Skeletal muscle tissue (tissue), 4 donors: Measurements from ENCODE around the gene BCL2L15. TPM values are rescaled to one million over a fixed set of nuclear protein-coding genes. Genes with fewer than 3 reads are reported as not detected.

Experiments
- H3K27ac ChIP-seq: one replicate; pipeline ENCODE4 v1.7.0; 2013; ENCODE audit warnings: mild to moderate bottlenecking, low read depth, low read length, inconsistent platforms
- H3K27me3 ChIP-seq, 3 donors: one replicate each; pipeline ENCODE4 v1.7.0; 2013; ENCODE audit warnings: low read length in 3 of 3; ENCODE audit not compliant: control insufficient read depth in 3 of 3, insufficient read depth in 3 of 3
- H3K36me3 ChIP-seq, 3 donors: one replicate each; pipeline ENCODE4 v1.7.0; 2013; ENCODE audit warnings: low read length in 3 of 3; ENCODE audit not compliant: control insufficient read depth in 3 of 3, insufficient read depth in 3 of 3
- H3K4me1 ChIP-seq, 3 donors: one replicate each; pipeline ENCODE4 v1.7.0; 2013; ENCODE audit warnings: low read length in 3 of 3, mild to moderate bottlenecking in 3 of 3; ENCODE audit not compliant: control insufficient read depth in 3 of 3, insufficient read depth in 3 of 3
- H3K4me3 ChIP-seq, 3 donors: one replicate each; pipeline ENCODE4 v1.7.0; 2013; ENCODE audit warnings: low read length in 3 of 3
- H3K9ac ChIP-seq, 3 donors: one replicate each; pipeline ENCODE4 v1.7.0; 2013; ENCODE audit warnings: low read length in 3 of 3, mild to moderate bottlenecking in 3 of 3, moderate library complexity in 2 of 3, low read depth in 1 of 3
- H3K9me3 ChIP-seq, 3 donors: one replicate each; pipeline ENCODE4 v1.7.0; 2013; ENCODE audit warnings: low read length in 3 of 3; ENCODE audit not compliant: control insufficient read depth in 3 of 3
- total RNA-seq: library from RNA; depleted of rRNA; stranded (reverse); fragments of >200 nt; gene quantifications from one replicate; pipeline ENCODE4 v1.2.3, GENCODE V29; 2014
- donor health status: Osteomylitis.

The BCL2L15 gene
- total RNA-seq, 1 donor from 2014 or later, result under 0.01 TPM

DNA sequence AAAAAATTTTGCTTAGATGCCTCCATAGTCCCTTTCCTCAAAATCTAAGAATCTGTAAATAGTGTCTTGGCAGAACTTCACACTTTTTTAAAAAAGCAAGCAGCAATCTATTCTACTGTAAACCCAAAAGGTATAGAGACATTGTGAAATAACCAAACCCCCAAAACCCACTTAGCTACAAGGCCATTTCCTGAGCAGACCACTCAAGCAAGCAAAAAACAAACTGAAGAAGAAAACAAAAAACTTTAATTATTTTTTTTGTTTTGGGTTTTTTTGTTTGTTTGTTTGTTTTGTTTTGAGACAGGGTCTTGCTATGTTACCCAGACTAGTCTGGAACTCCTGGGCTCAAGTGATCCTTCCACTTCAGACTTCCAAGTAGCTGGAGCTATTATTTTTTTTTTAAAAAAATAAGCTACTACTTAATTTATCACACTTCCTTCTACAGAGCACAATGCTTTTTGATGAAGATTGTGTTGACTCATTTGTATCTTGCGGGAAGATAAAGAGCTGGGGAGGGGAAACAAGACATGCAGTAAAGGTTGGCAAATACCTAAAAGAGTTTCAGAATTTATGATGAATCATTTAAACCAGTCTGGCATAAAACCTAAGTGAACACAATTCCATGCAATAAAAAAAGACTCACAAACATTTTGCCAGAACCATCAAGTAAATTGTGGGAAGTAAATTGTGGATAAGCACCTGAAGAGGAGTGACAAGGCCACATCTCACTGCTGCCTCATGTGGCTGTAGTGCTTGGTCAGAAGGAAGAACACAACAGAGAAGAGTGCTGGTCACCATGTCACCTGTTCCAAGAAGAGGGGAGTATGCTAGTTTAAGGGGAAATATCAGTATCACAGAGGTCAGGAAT lies 13.1 kb downstream of the BCL2L15 start:
- Histone ChIP-seq H3K36me3 (no peaks in the 10 kb centered on the region), H3K4me1 (no peaks in the 10 kb centered on the region), H3K9me3 (no peaks in the 10 kb centered on the region), H3K9ac (no peak overlapping the region), H3K27ac (no peak overlapping the region), H3K4me3 (no peak overlapping the region), H3K27me3 (no peaks in the 10 kb centered on the region)

DNA sequence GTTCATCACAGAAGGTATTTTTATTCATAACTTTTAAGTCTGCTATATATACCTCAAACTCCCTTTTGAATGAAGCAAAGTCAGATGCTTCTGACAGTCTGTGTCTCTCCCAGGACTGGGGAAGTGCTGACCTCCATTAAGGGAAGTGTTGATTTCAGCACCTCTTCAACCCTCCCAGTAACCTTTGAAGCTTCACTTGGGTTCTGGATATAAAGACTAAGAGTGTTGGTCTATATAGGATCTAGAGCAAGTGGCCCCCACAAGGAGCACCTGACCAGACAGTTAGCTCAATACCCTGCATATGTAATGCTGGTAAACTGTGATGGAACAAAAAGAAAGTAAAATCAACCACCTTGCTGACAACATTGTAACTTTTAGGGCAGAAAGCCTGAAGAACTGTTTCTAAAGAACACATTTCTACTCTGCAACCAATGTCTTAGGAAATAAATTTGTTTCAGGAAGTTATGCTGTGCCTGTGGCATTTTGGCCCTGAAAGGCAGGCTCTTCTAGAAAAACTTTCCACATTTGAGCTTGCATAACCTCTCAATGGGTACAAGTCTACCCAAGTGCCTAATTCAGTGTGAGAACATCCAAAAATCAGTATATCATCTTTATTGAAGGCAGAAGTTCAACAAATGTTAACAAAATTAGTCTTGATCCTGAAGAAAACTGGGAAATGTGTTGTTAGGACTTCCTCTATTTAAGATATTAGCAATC lies 15.0 kb downstream of the BCL2L15 start:
- Histone ChIP-seq H3K4me1 (no peaks in the 10 kb centered on the region), H3K9ac (no peak overlapping the region), H3K4me3 (no peak overlapping the region), H3K36me3 (no peaks in the 10 kb centered on the region), H3K9me3 (no peaks in the 10 kb centered on the region), H3K27ac (peak overlapping the region; percentile 36), H3K27me3 (no peaks in the 10 kb centered on the region)

DNA sequence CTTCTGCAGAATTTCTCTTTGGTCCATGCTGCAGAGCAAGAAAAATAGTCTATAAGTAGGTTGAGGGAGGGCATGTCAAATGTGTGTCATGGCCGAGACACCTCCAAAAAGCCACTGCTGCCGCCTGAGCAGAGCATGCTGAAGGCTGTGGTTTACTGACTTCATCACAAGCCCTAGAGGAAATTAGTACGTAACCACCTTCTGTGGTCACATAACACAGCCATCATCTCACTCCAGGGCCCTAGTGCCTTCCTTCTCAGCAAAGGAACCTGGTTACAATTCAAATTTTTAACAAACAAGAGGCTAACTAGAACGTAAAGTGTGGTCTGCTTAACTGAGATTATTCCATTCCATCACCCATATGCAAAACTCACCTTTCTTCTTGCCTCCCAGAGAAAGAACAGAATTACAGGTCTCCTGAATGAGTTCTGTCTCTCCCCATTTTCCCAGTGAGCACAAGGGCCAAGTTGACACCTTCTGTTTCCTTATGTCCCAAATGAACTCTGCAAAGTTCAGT lies 15.7 kb downstream of the BCL2L15 start, which contains the start of gene PTPN22:
PTPN22 (minus strand) TSS at position 116 of the 517 bp plus-strand sequence.
- Histone ChIP-seq H3K27ac (peak within 1 kb of the TSS; percentile 36), H3K27me3 (no peaks in the 10 kb centered on the region), H3K4me1 (no peaks in the 10 kb centered on the region), H3K36me3 (no peaks in the 10 kb centered on the region), H3K4me3 (no peak within 1 kb of the TSS), H3K9ac (no peak within 1 kb of the TSS), H3K9me3 (no peaks in the 10 kb centered on the region)

DNA sequence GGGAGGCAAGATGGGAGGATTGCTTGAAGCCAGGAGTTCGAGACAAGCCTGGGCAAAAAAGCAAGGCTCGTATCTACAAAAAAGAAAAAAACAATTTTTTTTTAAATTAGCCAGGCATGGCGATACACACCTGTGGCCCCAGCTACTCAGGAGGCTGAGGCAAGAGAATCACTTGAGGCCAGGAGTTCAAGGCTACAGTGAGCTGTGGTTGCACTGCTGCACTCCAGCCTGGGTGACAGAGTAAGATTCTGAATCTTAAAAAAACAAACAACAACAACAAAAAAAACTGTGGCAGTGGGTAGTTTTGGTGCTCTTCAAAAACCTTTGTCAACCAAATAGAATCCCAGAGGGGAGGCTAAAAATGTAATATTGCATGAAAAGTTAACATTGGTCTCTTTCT lies 16.6 kb downstream of the BCL2L15 start:
- H3K27me3 ChIP-seq, result no peaks in the 10 kb centered on the region
- H3K9ac ChIP-seq, result no peak overlapping the region
- no peak overlapping the region for H3K4me3 ChIP-seq
- no peaks in the 10 kb centered on the region for H3K36me3 ChIP-seq
- H3K9me3 ChIP-seq, result no peaks in the 10 kb centered on the region
- no peaks in the 10 kb centered on the region for H3K4me1 ChIP-seq
- no peak overlapping the region for H3K27ac ChIP-seq

DNA sequence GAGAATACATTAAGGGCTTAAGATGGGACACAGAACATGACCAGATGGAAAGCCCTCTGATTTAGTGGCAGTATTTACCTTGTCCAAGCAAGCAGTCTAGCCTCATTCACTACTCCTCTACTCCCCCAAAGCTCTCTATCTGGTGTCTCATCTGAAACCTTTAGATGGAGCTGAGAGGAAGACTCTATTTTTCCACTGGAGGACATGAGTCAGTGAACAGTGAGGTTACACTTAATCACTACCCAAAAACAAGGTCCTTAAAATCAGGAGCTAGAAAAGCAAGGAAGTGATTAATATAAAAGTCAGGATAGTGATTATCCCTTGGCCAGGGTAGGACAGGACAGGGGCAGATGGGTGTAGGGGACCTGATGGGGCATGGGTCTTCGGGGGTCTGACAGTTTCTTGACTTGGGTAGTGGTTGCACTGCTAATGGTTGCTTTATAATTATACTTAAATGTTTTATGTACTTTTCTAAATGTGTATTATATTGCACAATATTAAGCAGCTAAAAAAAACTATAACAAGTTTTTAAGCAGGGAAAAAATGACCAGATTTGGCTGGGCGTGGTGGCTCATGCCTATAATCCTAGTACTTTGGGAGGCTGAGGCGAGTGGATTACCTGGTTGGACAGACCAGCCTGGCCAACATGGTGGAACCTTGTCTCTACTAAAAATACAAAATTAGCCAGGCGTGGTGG lies 18.8 kb downstream of the BCL2L15 start:
- Histone ChIP-seq H3K9ac (no peak overlapping the region), H3K27ac (no peak overlapping the region), H3K9me3 (no peaks in the 10 kb centered on the region), H3K4me3 (no peak overlapping the region), H3K36me3 (no peaks in the 10 kb centered on the region), H3K4me1 (no peaks in the 10 kb centered on the region), H3K27me3 (no peaks in the 10 kb centered on the region)

DNA sequence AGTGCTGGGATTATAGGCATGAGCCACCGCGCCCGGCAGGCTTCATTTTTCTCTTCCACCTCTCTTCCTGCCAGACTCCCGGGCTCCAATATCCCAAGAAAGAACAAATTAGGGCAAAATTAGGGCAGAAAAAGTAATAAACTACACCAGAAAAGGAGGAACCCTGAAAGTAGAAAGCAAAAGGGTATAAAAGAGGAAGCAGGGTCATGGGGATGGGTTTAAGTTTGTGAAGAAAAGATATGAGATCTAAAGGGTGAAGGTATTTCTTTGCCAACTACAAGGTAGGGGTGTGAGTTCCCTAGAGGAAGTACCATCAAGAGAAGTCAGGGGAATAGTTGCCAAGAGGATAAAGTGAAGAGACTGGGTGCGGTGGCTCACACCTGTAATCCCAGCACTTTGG lies 25.7 kb downstream of the BCL2L15 start:
- no peak overlapping the region for H3K27ac ChIP-seq
- H3K4me1 ChIP-seq, result no peaks in the 10 kb centered on the region
- no peaks in the 10 kb centered on the region for H3K27me3 ChIP-seq
- H3K9me3 ChIP-seq, result no peaks in the 10 kb centered on the region
- no peak overlapping the region for H3K4me3 ChIP-seq
- no peaks in the 10 kb centered on the region for H3K36me3 ChIP-seq
- H3K9ac ChIP-seq, result no peak overlapping the region

DNA sequence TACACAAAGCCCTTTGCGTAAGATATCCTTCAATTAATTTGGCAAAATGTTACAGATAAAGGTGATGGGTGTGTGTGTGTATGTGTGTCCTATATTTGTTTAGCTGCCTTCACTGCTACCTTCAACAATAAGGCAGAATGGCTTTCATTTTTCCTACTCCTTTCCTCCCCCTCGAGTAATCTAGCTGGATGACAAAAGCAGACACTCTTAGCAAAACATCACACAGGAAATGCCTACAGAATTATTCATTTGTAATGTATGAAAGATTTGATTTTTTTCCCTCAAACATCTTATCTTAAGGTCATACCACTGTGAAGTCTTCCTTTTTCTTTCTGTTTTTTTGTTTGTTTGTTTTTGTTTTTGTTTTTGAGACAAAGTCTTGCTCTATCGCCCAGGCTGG lies 26.5 kb downstream of the BCL2L15 start:
- Histone ChIP-seq H3K9me3 (no peaks in the 10 kb centered on the region), H3K9ac (no peak overlapping the region), H3K27ac (no peak overlapping the region), H3K4me3 (no peak overlapping the region), H3K27me3 (no peaks in the 10 kb centered on the region), H3K36me3 (no peaks in the 10 kb centered on the region), H3K4me1 (no peaks in the 10 kb centered on the region)

DNA sequence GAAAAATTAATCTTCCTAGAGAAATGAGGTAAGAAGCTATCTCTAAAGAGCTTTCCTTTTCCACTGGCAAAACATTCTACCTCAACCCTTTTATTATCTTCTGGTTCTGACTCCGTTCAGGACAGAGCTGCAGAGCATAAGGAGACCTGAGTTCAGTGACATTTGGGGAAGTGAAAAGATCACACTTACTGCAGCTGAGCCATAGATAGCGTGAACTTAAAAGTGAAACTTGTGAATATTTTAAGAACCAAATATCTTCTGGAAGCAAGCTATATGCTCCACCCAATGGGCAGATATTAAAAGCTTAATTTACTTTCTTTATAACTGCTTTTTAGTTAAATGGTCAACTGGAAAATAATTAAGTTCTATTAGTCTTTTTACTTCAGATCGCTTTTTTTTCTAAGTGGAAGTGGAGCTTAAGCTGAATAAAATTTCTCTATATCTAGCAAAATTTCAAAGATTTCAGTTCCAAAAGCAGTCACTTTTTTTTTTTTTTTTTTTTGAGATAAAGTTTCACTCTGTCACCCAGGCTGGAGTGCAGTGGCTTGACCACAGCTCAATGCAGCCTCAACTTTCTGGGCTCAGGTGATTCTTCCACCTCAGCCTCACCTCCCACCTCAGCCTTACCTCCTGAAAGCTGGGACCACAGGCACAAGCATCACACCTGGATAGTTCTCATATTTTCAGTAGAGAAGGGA lies 27.8 kb downstream of the BCL2L15 start:
- Histone ChIP-seq H3K27me3 (no peaks in the 10 kb centered on the region), H3K36me3 (no peaks in the 10 kb centered on the region), H3K9ac (no peak overlapping the region), H3K4me3 (no peak overlapping the region), H3K27ac (no peak overlapping the region), H3K9me3 (no peaks in the 10 kb centered on the region), H3K4me1 (no peaks in the 10 kb centered on the region)

DNA sequence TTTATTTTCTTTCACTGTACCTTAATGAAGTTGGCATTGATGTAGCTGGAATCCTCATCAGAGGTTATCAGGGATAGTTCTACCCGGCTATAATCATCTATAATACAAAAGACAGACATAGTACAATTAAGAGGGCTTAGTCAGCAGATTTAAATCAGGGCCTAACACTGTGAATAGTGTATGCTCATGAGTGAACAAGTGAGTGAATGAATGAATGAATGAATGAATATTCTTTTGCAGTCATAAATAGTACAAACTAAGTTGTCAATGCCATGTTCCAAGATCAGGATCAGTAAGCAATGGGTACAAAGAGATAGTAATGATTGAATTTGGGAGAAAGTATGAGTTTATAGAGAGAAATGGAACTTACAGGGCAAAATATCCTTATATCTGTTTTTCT lies 28.4 kb downstream of the BCL2L15 start:
- Histone ChIP-seq H3K36me3 (no peaks in the 10 kb centered on the region), H3K9me3 (no peaks in the 10 kb centered on the region), H3K27ac (no peak overlapping the region), H3K4me1 (no peaks in the 10 kb centered on the region), H3K27me3 (no peaks in the 10 kb centered on the region), H3K4me3 (no peak overlapping the region), H3K9ac (no peak overlapping the region)
